Peyer's patch (tissue), 4 donors: Measurements from ENCODE around the gene BRD2. TPM values are rescaled to one million over a fixed set of nuclear protein-coding genes. Genes with fewer than 3 reads are reported as not detected.

Experiments used
- DNase-seq, 3 donors: peaks; one replicate each; pipeline ENCODE4 v3.0.0-alpha.2; 2017 to 2019
- H3K27ac ChIP-seq, 4 donors: fragments of 200-600 bp; sonication (generic); one replicate each; pipeline ENCODE4 v1.5.1; 2016 to 2019
- H3K27me3 ChIP-seq, 2 donors: fragments of 200-600 bp; sonication (generic); one replicate each; pipeline ENCODE4 v1.5.1; 2019
- H3K36me3 ChIP-seq, 3 donors: fragments of 200-600 bp; sonication (generic); one replicate each; pipeline ENCODE4 v1.5.1; 2016 to 2019
- H3K4me1 ChIP-seq, 4 donors: fragments of 200-600 bp; sonication (generic); one replicate each; pipeline ENCODE4 v1.5.1; 2016 to 2019
- H3K4me3 ChIP-seq, 4 donors: fragments of 200-600 bp; sonication (generic); 1 replicate in 3 of 4; 2 replicates in 1 of 4; pipeline ENCODE4 v1.5.1; 2016 to 2019; ENCODE audit warnings: mild to moderate bottlenecking in 1 of 4
- H3K9me3 ChIP-seq, 4 donors: fragments of 200-600 bp; sonication (generic); one replicate each; pipeline ENCODE4 v1.5.1; 2016 to 2019; ENCODE audit warnings: mild to moderate bottlenecking in 1 of 4
- POLR2A ChIP-seq, 2 donors: fragments of 450-650 bp; IDR thresholded peaks; one replicate each; pipeline ENCODE4 v1.5.1; 2017; ENCODE audit warnings: antibody characterized with exemption in 2 of 2, mild to moderate bottlenecking in 2 of 2, moderate library complexity in 2 of 2
- total RNA-seq, 4 donors: library from RNA; depleted of rRNA; stranded (reverse); fragments of >200 nt; gene quantifications; one replicate each; pipeline ENCODE4 v1.1.0, GENCODE V29; 2016
- TF ChIP-seq, protein P1 (sequence below), 6 experiments: fragments of 450-650 bp in 4 of 6; fragments of 200-600 bp in 2 of 6; sonication (generic) in 1 of 6; IDR thresholded peaks; one replicate each; pipeline ENCODE4 v1.5.1; 2017 to 2019; ENCODE audit warnings: antibody characterized with exemption in 6 of 6, mild to moderate bottlenecking in 3 of 6, moderate library complexity in 1 of 6

Gene BRD2
- total RNA-seq, 4 donors from 2014 or later: 146 to 525 (median 205) TPM

DNA sequence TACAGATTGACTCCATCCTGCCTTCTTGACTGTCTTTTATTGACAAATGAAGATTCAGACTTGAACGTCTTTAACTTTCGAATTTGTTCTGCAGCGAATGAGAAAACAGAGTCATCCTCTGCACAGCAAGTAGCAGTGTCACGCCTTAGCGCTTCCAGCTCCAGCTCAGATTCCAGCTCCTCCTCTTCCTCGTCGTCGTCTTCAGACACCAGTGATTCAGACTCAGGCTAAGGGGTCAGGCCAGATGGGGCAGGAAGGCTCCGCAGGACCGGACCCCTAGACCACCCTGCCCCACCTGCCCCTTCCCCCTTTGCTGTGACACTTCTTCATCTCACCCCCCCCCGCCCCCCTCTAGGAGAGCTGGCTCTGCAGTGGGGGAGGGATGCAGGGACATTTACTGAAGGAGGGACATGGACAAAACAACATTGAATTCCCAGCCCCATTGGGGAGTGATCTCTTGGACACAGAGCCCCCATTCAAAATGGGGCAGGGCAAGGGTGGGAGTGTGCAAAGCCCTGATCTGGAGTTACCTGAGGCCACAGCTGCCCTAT, 12.2 kb downstream of the BRD2 start:
- Histone ChIP-seq H3K4me1 (peaks cover 0 to 79% (median 4%) of the 10 kb centered on the region in 4 donors), H3K27ac (no peak overlapping the region), H3K4me3 (no peak overlapping the region), H3K27me3 (no peaks in the 10 kb centered on the region), H3K36me3 (peaks cover 3 to 64% (median 3%) of the 10 kb centered on the region in 3 donors), H3K9me3 (no peaks in the 10 kb centered on the region)
- TF ChIP-seq POLR2A (IDR thresholded peaks at IDR 0.05): no peak
- TF ChIP-seq, protein P1, sequence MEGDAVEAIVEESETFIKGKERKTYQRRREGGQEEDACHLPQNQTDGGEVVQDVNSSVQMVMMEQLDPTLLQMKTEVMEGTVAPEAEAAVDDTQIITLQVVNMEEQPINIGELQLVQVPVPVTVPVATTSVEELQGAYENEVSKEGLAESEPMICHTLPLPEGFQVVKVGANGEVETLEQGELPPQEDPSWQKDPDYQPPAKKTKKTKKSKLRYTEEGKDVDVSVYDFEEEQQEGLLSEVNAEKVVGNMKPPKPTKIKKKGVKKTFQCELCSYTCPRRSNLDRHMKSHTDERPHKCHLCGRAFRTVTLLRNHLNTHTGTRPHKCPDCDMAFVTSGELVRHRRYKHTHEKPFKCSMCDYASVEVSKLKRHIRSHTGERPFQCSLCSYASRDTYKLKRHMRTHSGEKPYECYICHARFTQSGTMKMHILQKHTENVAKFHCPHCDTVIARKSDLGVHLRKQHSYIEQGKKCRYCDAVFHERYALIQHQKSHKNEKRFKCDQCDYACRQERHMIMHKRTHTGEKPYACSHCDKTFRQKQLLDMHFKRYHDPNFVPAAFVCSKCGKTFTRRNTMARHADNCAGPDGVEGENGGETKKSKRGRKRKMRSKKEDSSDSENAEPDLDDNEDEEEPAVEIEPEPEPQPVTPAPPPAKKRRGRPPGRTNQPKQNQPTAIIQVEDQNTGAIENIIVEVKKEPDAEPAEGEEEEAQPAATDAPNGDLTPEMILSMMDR (IDR thresholded peaks at IDR 0.05): no peak
- no peak for DNase-seq

DNA sequence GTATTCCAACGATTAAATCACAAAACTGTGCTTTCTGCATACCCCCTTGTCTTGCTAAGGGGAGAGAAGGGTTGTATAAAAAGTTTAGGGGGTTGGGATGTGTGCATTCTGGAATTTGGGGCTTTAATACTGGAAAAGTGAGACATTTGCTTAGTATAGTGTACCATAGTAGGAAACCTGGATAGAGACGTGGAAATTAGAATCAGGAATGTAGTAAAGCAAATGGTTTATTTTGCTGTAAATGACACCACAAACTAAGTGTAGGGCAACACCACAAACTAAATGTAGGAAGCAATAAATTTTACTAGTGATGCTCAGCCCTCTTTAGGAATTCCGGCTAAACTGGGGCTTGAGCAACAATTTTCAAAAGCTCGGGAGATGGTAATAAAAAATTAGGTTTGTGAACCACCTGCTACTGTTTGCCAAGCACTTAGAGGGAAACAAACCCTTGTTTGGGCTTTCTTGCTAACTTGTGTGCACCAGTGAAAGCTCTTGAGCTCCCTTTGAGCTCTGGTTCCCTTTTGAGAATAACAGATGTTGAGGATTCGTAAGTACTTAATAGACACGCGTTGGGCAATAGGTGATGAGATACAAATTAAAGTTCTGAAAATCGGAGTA, 13.8 kb downstream of the BRD2 start:
- Histone ChIP-seq H3K27ac (peak overlapping the region in 1 of 4 donors; percentile 14), H3K4me1 (peaks cover 0 to 63% (median 2%) of the 10 kb centered on the region in 4 donors)

DNA sequence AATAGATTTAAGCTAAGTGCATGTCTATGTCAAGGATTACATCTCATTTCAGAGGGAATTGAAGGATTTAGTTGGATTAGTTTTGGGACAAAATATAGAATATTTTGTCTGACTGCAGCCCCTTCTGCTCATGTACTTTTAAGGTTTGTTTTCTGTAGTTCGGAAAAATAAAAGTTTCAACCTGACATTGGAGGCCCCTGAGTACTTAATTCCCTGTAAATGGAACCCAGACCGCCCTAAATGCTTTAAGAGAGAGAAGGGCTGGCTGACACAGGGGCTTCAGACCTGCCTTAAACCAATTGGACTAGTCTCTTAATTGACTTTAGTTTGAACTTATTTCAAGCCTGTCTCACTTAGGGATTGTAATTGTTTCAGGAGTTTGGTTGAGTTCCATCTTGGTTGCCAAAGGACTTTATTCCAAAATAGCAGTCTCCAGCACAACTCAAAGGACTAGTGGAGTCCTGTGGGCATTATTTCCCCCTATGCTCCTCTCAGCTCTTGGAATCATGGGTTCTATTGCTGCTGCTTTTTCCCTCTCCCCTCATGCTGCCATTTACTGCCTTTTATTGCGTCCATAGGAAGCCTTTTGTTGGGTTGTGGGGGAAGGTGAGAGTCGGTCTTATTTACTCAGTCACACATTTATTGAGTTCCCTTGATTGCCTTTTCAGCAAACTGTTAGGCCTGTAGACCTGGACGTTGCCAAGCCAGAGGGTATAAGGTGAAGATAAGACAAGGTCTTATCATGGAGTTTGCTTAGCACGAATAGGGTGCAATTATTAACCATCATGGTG, 14.5 kb downstream of the BRD2 start:
- TF ChIP-seq, protein P1 (IDR thresholded peaks at IDR 0.05): no peak
- peak in 1 of 2 donors; percentile 15 for TF ChIP-seq POLR2A (IDR thresholded peaks at IDR 0.05)
- Histone ChIP-seq H3K27ac (peak overlapping the region in 1 of 4 donors; percentile 14), H3K27me3 (no peaks in the 10 kb centered on the region), H3K9me3 (no peaks in the 10 kb centered on the region), H3K4me1 (peaks cover 0 to 56% (median 2%) of the 10 kb centered on the region in 4 donors), H3K4me3 (no peak overlapping the region), H3K36me3 (peaks cover 0 to 41% (median 3%) of the 10 kb centered on the region in 3 donors)
- no peak for DNase-seq

More for the DNA sequence above, 13.8 kb downstream of the BRD2 start:
- no peaks in the 10 kb centered on the region for H3K27me3 ChIP-seq
- TF ChIP-seq POLR2A (IDR thresholded peaks at IDR 0.05): no peak
- TF ChIP-seq, protein P1 (IDR thresholded peaks at IDR 0.05): no peak
- H3K4me3 ChIP-seq: no peak overlapping the region
- H3K36me3 ChIP-seq: peaks cover 2 to 48% (median 3%) of the 10 kb centered on the region in 3 donors
- no peak for DNase-seq
- H3K9me3 ChIP-seq: no peaks in the 10 kb centered on the region

DNA sequence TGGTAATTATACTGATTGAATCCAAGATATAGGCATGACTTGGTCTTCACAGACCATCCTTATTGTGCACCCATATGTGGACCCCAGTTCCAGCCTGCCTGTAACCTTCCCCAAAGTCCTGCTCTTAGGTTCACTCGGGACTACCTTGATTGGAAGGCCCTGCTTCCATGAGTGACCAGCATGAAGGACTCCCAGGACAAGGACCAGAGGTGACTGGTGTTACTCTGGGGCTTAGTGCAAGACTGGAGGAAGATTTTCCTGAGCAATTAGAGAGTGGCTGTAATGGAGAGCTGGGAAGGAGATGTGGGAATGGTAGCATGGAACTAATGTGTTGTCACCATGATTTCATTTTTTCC, 15.1 kb downstream of the BRD2 start:
- DNase-seq: no peak
- Histone ChIP-seq H3K36me3 (peaks cover 0 to 35% (median 3%) of the 10 kb centered on the region in 3 donors), H3K27ac (no peak overlapping the region), H3K9me3 (no peaks in the 10 kb centered on the region), H3K4me3 (no peak overlapping the region), H3K4me1 (peaks cover 0 to 50% (median 2%) of the 10 kb centered on the region in 4 donors), H3K27me3 (no peaks in the 10 kb centered on the region)
- TF ChIP-seq, protein P1 (IDR thresholded peaks at IDR 0.05): no peak
- no peak for TF ChIP-seq POLR2A (IDR thresholded peaks at IDR 0.05)

DNA sequence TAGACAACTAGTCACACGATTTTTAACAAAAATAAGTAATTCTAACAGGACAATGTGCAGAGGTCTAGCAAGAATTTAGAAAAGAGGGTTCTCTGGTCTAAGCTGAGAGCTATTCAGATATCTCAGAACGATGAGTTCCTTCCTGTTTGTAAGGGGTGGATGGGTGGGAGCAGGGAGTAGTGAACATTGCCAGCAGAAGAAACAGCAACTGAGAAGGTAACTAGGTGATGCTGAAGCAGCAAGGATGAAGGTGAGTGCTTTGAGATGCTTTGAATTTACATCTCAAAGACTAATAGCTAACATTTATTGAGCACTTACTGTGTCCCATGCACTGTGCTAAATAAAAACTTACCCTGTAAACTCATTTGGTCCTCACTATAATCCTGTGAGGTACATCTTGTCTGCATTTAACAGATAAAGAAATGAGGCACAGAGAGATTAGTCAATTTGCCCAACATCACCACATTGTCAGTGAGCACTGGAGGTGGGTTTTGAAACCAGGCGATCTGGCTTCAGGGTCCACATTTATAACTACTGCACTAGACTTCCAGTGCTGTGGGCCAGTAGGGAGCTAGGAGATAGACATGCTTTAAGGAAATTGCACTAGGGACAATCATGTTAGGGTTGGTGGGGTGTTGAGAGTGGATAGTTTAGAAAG, 15.7 kb downstream of the BRD2 start:
- no peak for DNase-seq
- H3K27me3 ChIP-seq: no peaks in the 10 kb centered on the region
- TF ChIP-seq, protein P1 (IDR thresholded peaks at IDR 0.05): no peak
- no peak for TF ChIP-seq POLR2A (IDR thresholded peaks at IDR 0.05)
- peaks cover 0 to 48% (median 2%) of the 10 kb centered on the region in 4 donors for H3K4me1 ChIP-seq
- no peak overlapping the region for H3K4me3 ChIP-seq
- no peaks in the 10 kb centered on the region for H3K9me3 ChIP-seq
- H3K27ac ChIP-seq: peak overlapping the region in 2 of 4 donors; percentile 3 to 26
- peaks cover 0 to 29% (median 3%) of the 10 kb centered on the region in 3 donors for H3K36me3 ChIP-seq
